H9 (cell line): Measurements from ENCODE around the gene SPTA1. TPM values are rescaled to one million over a fixed set of nuclear protein-coding genes. Genes with fewer than 3 reads are reported as not detected.

Experiments
- DNase-seq: peaks from one replicate; pipeline ENCODE4 v3.0.0-alpha.2; 2017
- H2AFZ ChIP-seq: one replicate; pipeline ENCODE4 v1.6.1; 2013; ENCODE audit warnings: mild to moderate bottlenecking, low read length, control low read depth, moderate library complexity
- H2AK5ac ChIP-seq: 2 replicates; pipeline ENCODE4 v1.6.1; 2013; ENCODE audit warnings: low read length, control low read depth, mixed read lengths; ENCODE audit not compliant: insufficient read length
- H2BK120ac ChIP-seq: one replicate; pipeline ENCODE4 v1.6.1; 2013; ENCODE audit warnings: low read depth, mild to moderate bottlenecking, low read length, control low read depth, inconsistent platforms; ENCODE audit not compliant: poor library complexity, severe bottlenecking
- H2BK12ac ChIP-seq: 2 replicates; pipeline ENCODE4 v1.6.1; 2013; ENCODE audit warnings: low read length, control low read depth, mixed read lengths, low read depth; ENCODE audit not compliant: insufficient read length
- H2BK15ac ChIP-seq: 2 replicates; pipeline ENCODE4 v1.6.1; 2013; ENCODE audit warnings: low read depth, low read length, control low read depth
- H2BK20ac ChIP-seq: one replicate; pipeline ENCODE4 v1.6.1; 2013; ENCODE audit warnings: low read depth, mild to moderate bottlenecking, low read length, control low read depth, inconsistent platforms; ENCODE audit not compliant: poor library complexity, severe bottlenecking
- H2BK5ac ChIP-seq: 2 replicates; pipeline ENCODE4 v1.6.1; 2013; ENCODE audit warnings: low read length, control low read depth, mixed read lengths; ENCODE audit not compliant: insufficient read length
- H3K14ac ChIP-seq: 2 replicates; pipeline ENCODE4 v1.6.1; 2013; ENCODE audit warnings: low read length, control low read depth; ENCODE audit not compliant: insufficient read depth
- H3K18ac ChIP-seq: 2 replicates; pipeline ENCODE4 v1.6.1; 2013; ENCODE audit warnings: low read depth, mild to moderate bottlenecking, mixed read lengths, low read length, control low read depth; ENCODE audit not compliant: insufficient read length
- H3K23ac ChIP-seq: 2 replicates; pipeline ENCODE4 v1.6.1; 2013; ENCODE audit warnings: low read length, control low read depth, mixed read lengths, low read depth; ENCODE audit not compliant: insufficient read length
- H3K23me2 ChIP-seq: 2 replicates; pipeline ENCODE4 v1.6.1; 2013; ENCODE audit warnings: low read depth, mild to moderate bottlenecking, mixed read lengths, low read length, control low read depth; ENCODE audit not compliant: insufficient read length, poor library complexity, severe bottlenecking
- H3K27ac ChIP-seq: 2 replicates; pipeline ENCODE4 v1.5.1; 2013; ENCODE audit warnings: low read length, control low read depth, mixed read lengths, low read depth; ENCODE audit not compliant: insufficient read length
- H3K27me3 ChIP-seq: 2 replicates; pipeline ENCODE4 v1.6.1; 2013; ENCODE audit warnings: low read length, control low read depth, inconsistent platforms; ENCODE audit not compliant: insufficient read depth
- H3K4ac ChIP-seq: 2 replicates; pipeline ENCODE4 v1.6.1; 2013; ENCODE audit warnings: low read depth, mild to moderate bottlenecking, control low read depth, inconsistent platforms, low read length, moderate library complexity
- H3K4me1 ChIP-seq: 2 replicates; pipeline ENCODE4 v1.6.1; 2013; ENCODE audit warnings: low read length, control low read depth, inconsistent platforms; ENCODE audit not compliant: insufficient read depth
- H3K4me2 ChIP-seq: 2 replicates; pipeline ENCODE4 v1.6.1; 2013; ENCODE audit warnings: low read length, control low read depth, mixed read lengths; ENCODE audit not compliant: insufficient read length, insufficient read depth
- H3K56ac ChIP-seq: 2 replicates; pipeline ENCODE4 v1.6.1; 2013; ENCODE audit warnings: low read depth, mild to moderate bottlenecking, mixed read lengths, low read length, control low read depth; ENCODE audit not compliant: insufficient read length
- H3K79me1 ChIP-seq: 2 replicates; pipeline ENCODE4 v1.6.1; 2013; ENCODE audit warnings: low read depth, mild to moderate bottlenecking, moderate library complexity, low read length, control low read depth, inconsistent platforms; ENCODE audit not compliant: insufficient read depth, poor library complexity, severe bottlenecking
- H3K79me2 ChIP-seq: 2 replicates; pipeline ENCODE4 v1.6.1; 2013; ENCODE audit warnings: low read length, control low read depth, inconsistent platforms; ENCODE audit not compliant: insufficient read depth
- H3K9ac ChIP-seq: 2 replicates; pipeline ENCODE4 v1.6.1; 2013; ENCODE audit warnings: low read length, control low read depth, mixed read lengths; ENCODE audit not compliant: insufficient read length; ENCODE audit errors: extremely low read depth
- H3K9me3 ChIP-seq: one replicate; pipeline ENCODE4 v1.6.1; 2013; ENCODE audit warnings: low read depth, low read length, inconsistent platforms; ENCODE audit not compliant: control insufficient read depth
- H3T11ph ChIP-seq: one replicate; pipeline ENCODE4 v1.6.1; 2013; ENCODE audit warnings: mild to moderate bottlenecking, low read length, control low read depth, inconsistent platforms
- H4K20me1 ChIP-seq: one replicate; pipeline ENCODE4 v1.6.1; 2013; ENCODE audit not compliant: control insufficient read depth, insufficient read length, insufficient read depth
- H4K5ac ChIP-seq: 2 replicates; pipeline ENCODE4 v1.6.1; 2013; ENCODE audit warnings: low read depth, mild to moderate bottlenecking, mixed read lengths, low read length, control low read depth; ENCODE audit not compliant: insufficient read length
- H4K8ac ChIP-seq: replicated peaks from 2 replicates; pipeline ENCODE4 v1.6.1; 2013; ENCODE audit warnings: low read length, control low read depth, mixed read lengths, low read depth; ENCODE audit not compliant: insufficient read length
- H4K91ac ChIP-seq: 2 replicates; pipeline ENCODE4 v1.6.1; 2013; ENCODE audit warnings: low read depth, mild to moderate bottlenecking, moderate library complexity, mixed read lengths, low read length, control low read depth; ENCODE audit not compliant: insufficient read length
- H3K27ac Mint-ChIP-seq, 3 experiments: 2 replicates in 2 of 3; 3 replicates in 1 of 3; pipeline ENCODE4 v1.8.0; 2020 to 2021; ENCODE audit warnings: mixed read lengths in 3 of 3, mild to moderate bottlenecking in 1 of 3, moderate library complexity in 1 of 3
- H3K27me3 Mint-ChIP-seq: 2 replicates; pipeline ENCODE4 v1.8.0; 2021; ENCODE audit warnings: low read depth, mild to moderate bottlenecking, moderate library complexity, mixed read lengths
- H3K36me3 Mint-ChIP-seq, 3 experiments: 2 replicates in 2 of 3; 3 replicates in 1 of 3; pipeline ENCODE4 v1.8.0; 2020 to 2021; ENCODE audit warnings: low read depth in 3 of 3, mixed read lengths in 3 of 3; ENCODE audit not compliant: insufficient read depth in 1 of 3
- H3K4me1 Mint-ChIP-seq, 2 experiments: 2 replicates each; pipeline ENCODE4 v1.8.0; 2020; ENCODE audit warnings: mixed read lengths in 2 of 2
- H3K4me3 Mint-ChIP-seq, 2 experiments: 2 replicates in 1 of 2; 3 replicates in 1 of 2; pipeline ENCODE4 v1.8.0; 2020 to 2021; ENCODE audit warnings: mild to moderate bottlenecking in 2 of 2, mixed read lengths in 2 of 2, moderate library complexity in 1 of 2
- H3K9me3 Mint-ChIP-seq, 2 experiments: 2 replicates in 1 of 2; 3 replicates in 1 of 2; pipeline ENCODE4 v1.8.0; 2020; ENCODE audit warnings: mild to moderate bottlenecking in 2 of 2, mixed read lengths in 2 of 2, moderate library complexity in 1 of 2
- CTCF ChIP-seq: fragments of 200-600 bp; sonication (generic); conservative IDR thresholded peaks from 3 replicates; pipeline ENCODE4 v1.8.0; 2021; ENCODE audit warnings: antibody characterized with exemption, mild to moderate bottlenecking
- WGBS: extraction: QIAGEN DNeasy Blood & Tissue Kit; methylation state at CpG from one replicate; pipeline ENCODE4 v1.1.7; 2013; ENCODE audit warnings: missing lambda C conversion rate, low lambda C conversion rate, mixed read lengths; ENCODE audit not compliant: insufficient read length; ENCODE audit errors: extremely low coverage; 5-methylcytosine and 5-hydroxymethylcytosine counted together
- total RNA-seq: library from RNA; stranded (reverse); gene quantifications from 2 replicates; pipeline ENCODE4 v1.2.1, GENCODE V29; 2021

Gene SPTA1
- total RNA-seq, 1 experiment from 2014 or later: not detected

GRCh38 chr1:158717344-158717743 is 30.8 kb upstream of the SPTA1 start:
- Histone ChIP-seq H2BK12ac (no peak overlapping the region), H3T11ph (no peak overlapping the region), H3K4ac (no peak overlapping the region), H2BK5ac (no peak overlapping the region), H4K91ac (no peak overlapping the region), H2BK20ac (no peak overlapping the region), H2BK15ac (no peak overlapping the region), H4K20me1 (no peaks in the 10 kb centered on the region), H3K27ac (no peak overlapping the region), H3K9me3 (no peaks in the 10 kb centered on the region), H3K4me1 (no peaks in the 10 kb centered on the region), H2AK5ac (no peak overlapping the region), H3K56ac (no peak overlapping the region), H4K5ac (no peak overlapping the region), H3K23me2 (no peaks in the 10 kb centered on the region), H3K23ac (no peak overlapping the region), H3K4me2 (no peak overlapping the region), H2BK120ac (no peak overlapping the region), H3K14ac (no peak overlapping the region), H3K27me3 (no peaks in the 10 kb centered on the region), H2AFZ (no peak overlapping the region), H3K79me1 (no peaks in the 10 kb centered on the region), H3K79me2 (no peaks in the 10 kb centered on the region), H3K18ac (no peak overlapping the region), H4K8ac (no peak overlapping the region), H3K9ac (no peak overlapping the region)
- no peak overlapping the region for H3K27ac Mint-ChIP-seq
- no peak for DNase-seq
- H3K9me3 Mint-ChIP-seq: no peaks in the 10 kb centered on the region
- H3K27me3 Mint-ChIP-seq: no peaks in the 10 kb centered on the region; the same call in 1 of the 2 replicates
- WGBS: no CpG with 5 or more reads among the region's 6 CpGs
- no peaks in the 10 kb centered on the region for H3K4me1 Mint-ChIP-seq
- no peaks in the 10 kb centered on the region for H3K36me3 Mint-ChIP-seq
- no peak for TF ChIP-seq CTCF
- no peak overlapping the region for H3K4me3 Mint-ChIP-seq
